HG03159 (cell line): ENCODE measurements around the gene NT5C1A.

ENCODE experiments used
- ATAC-seq: cut with Tn5 transposase; IDR thresholded peaks from one replicate; pipeline ENCODE4 v1.9.1; 2021; ENCODE audit warnings: mild to moderate bottlenecking, moderate library complexity; ENCODE audit not compliant: unreplicated experiment

The NT5C1A gene

DNA sequence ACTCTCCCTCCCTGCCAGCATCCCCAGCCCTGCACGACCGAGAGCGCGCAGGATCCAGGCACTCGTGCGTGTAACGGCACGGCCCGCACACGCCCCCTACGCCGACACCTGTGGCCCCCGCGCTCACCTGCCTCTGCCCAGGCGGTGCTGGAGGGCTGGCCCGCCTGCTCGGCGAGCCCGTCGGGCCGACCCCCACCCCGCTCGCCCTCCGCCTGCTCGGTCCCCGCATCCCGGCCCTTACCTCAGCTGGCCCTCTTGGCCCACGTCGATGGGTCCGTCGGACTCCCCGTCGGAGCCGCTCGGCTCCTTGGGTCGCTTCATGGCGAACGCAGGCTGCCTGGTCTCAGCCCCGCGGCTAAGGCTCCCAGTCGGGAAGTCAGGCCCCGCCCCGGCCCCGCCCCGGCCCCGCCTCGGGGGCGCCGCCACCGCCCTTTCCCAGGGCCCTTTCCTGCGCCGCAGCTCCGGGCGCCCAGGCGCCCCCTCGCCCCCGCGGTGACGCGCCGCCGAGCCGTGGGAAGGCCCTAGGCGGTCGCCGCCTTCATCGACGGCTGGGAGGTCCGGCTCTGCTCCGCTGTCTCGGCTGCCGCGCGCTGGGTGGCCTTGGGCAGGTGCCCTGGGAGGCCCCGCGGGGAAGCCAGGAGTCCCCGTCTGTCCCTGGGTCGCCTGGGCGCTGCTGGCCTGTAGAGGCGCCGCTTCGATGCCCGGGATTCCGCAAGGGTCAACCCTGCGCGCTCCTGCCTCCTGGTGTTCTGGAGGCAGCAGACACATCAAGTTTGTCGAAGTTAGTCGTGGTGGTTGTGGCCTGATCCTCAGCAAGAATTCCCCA, 32.4 kb downstream of the NT5C1A start, which contains the start of gene HEYL:
Gene HEYL, minus strand, starts transcription at position 339 of the 826 bp plus-strand sequence. Its CDS starts 18 bp downstream, at position 321.
- no peak for ATAC-seq

DNA sequence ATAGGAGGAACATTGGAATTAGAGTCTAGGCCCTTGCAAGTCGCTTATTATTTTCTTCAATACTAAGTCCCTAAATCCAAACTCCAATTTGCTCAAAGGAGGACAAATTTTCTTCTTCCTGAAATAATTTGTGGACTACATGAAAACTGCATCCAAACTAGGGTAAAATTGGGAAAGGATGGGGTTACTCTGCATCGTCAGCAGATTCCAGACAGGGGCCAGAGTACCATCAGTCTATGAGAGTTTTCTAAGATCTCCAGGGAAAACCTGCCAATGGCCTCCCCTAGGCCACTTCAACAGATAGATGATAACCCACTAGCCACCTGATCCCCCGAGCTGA, 33.0 kb downstream of the NT5C1A start:
- no peak for ATAC-seq

DNA sequence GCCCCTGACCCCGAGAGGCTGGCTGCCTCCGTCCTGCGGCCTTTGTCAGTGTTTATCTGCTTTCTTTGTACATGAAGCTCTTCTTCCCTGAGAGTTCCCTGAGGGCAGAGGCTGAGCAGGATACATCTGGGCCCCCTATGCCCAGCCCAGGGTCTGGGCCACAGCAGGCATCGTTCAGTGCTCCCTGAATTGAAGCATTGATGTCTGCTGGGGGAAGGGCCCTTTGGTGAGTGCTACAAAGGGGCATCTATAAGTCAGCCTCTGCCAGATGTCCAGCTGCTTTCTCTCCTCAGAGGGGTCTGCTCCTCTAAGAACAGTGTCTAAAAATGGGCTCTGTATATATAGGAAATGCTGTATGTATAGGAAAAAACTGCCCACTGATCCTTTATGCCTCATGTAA, 34.5 kb downstream of the NT5C1A start:
- no peak for ATAC-seq

DNA sequence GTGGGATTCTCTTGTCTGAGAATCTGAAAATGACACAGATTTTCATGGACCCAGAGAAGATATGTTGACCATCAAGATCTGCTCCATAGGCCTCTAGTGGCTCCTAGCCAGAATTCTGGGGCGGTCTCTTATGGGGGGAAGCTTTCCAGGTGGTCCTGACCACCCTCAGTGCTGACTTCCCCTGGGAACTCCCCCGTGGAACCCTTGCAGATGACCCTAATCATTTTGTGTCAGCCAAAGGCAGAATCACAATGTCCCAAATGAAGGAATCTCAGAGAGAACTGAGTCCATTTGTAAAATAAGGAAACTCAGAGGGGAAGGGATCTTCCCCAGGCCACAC, 36.1 kb downstream of the NT5C1A start:
- ATAC-seq: no peak

DNA sequence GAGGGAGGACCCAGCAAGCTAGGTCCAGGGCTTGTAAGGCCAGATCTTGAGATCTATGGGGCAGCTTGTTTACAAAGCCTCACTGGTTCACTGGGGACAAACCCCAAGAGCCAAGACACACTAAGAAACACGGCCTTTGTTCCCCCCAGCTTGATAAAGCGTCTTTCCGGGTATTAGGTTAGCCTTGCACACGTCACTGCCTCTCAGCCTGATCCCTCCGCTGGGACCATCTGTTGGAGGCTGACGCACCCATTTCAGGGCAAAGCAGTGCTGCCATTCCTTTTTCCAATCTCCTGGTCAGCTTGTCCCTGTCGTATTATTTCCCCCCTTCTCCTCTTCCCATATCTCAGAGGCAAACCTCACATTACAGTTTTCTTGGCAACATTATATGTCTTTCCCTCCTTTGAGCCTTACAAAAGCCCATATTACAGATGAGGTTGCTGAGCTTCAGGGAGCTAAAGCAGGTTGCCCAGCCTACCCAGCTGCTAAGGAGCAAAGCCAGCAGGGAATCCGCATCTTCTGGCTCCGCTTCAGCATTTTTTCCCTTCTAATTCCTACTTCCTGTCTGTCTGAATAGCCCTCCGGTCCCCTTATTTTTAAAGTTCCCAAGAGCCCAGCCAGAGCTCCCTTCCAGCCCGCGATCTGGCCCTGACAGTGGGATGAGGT, 36.6 kb downstream of the NT5C1A start:
- ATAC-seq: no peak

DNA sequence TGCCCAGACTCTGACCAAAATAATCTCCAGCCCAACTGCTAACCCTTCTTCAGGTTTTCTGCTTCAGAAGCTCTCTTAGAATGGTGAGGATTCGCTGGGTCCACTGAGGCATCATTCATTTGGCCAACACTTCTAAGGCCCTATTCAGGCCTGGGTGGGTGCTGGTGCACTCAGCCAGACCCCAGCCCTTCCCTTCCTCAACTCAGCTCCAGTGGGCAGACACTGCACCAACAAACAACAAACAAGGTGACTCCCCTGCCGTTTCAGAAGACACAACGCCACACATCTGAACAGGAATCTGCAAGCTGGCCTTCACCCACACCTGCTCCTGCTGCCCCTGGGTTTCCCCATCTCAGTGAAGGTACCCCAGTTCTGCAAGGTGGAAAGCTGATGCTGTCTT, 38.5 kb downstream of the NT5C1A start:
- no peak for ATAC-seq

DNA sequence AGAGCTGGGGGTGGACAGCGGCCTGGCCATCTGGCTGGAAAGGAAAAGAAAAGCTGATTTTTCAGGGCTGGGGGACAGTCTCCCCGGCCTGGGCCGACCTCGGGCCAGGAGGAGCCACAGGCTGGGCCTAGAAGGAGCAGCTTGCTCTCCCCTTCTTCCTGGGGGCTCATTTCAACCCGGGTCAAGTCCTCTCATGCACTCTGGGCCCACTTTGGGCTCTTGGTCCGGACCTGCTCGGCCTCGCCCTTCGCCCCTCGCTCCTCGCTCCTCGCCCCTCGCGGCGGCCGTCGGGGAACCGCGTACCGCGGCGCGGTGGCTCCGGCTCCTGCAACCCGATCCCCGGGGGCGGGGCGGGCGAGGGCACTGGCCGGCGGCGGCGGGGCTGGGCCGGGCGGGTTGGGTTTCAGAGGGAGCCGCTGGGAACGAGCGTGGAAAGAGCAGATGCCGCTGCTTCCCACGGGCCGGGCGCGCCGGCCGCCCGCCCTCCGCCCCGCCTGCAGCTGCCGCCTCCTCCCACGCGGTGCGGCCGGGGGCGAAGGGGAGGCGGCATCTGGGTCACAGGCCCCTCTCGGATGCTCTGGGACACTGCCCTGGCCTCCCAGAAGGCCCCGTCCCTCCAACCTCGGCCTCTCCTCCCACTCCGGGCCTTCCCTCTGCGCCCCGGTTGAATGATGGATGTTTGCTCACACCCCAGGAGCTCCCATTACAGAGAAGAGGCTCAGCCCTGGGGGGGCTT, 39.1 kb downstream of the NT5C1A start:
- no peak for ATAC-seq

DNA sequence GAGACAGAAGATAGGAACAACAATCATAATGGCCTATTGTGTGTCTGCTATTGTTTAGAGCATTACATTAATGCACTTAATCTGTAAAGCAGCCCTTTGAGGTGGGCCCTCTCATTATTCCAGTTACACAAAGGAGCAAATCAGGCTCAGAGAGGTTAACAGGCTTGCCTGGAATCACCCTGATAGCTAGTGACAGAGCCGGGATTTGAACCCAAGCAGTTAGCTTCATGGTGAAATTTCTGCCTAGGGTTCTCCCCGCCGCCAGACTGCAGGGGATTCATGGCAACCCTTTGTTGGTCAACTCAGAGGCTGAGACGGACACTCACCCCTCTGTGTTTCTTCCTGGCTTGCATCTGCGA, 39.6 kb downstream of the NT5C1A start:
- ATAC-seq: no peak

DNA sequence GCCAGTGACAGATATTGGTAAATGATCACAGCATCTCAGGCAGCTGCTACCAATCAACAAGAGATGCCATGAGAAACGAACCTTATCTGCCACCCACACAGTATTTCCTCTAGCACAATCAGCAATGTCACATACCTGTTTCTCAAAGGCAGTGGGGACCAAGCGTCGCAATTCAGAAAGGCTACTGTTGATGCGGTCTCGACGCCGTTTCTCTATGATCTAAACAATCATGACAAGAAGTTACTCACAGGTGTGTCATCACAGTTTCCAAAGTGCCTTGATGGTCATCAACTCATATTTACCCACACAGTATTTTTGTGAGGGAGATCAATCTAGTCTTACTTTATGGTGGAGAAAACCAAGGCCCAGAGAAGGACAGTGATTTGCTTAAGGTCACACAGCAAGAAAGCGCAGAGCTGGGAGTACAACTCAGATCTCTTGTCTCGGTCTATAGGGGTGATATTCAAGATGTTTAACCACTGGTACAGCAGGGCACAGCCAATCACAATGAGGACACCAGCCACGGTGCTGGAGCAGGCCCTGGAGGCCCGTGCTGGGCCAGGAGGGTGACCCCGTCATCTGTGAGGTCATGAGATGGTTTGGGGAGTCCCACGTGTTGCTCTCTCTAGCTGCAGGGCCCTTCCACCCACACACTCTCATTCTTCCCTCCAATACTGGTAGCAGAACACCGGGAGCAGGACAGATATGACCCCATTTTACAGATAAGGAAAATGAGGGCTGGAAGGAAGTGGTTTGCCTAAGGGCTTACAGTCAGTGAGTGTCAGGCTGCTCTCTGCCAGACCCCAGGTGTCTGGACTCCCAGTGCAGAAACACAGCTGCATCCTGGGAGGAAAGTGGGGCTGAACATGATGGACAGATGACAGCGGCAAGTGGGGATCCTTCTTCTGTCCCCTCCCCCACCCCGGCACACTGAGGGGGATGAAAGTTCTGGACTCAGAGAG, 40.3 kb downstream of the NT5C1A start:
- ATAC-seq: no peak

DNA sequence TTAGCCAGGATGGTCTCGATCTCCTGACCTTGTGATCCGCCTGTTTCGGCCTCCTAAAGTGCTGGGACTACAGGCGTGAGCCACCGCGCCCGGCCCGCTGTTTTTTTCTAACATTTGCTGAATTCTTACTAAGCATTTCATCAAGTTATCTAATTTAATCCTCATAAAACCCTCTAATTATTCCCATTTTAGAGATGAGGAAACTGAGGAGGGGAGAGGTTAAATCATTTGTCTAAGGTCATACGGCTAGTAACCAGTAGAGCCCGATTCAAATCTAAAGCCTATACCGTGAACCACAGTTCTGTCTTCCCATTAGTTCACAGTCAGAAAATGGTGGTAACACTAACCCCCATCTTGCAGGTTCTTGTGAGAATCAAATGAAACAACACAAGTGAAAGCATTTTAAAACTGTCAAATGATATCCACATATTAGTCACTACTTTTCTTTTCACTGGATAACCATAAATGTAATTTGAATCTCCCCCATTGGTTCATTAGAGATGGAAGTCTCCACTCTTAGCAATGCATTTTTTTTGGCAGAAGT, 43.0 kb downstream of the NT5C1A start:
- no peak for ATAC-seq

DNA sequence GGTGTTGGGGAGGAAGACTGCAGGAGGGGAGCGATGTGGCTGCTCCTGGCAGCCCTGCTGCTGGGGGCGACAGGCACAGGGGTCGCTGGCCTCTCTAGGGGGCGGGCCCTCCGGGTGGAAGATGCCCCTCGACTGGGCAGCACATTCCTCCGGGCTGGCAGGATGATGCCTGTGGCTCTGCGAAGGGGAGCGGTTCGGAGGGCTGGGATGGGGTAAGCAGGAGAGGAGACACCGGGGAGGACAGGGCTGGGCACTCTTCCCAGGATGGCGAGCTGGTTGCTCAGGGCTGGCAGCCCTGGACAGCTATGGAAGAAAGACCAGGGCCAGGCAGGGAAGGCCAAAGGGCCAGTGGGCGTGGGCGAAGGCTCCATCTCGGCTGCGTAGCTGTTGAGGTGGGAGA, 45.3 kb downstream of the NT5C1A start:
- ATAC-seq: no peak

DNA sequence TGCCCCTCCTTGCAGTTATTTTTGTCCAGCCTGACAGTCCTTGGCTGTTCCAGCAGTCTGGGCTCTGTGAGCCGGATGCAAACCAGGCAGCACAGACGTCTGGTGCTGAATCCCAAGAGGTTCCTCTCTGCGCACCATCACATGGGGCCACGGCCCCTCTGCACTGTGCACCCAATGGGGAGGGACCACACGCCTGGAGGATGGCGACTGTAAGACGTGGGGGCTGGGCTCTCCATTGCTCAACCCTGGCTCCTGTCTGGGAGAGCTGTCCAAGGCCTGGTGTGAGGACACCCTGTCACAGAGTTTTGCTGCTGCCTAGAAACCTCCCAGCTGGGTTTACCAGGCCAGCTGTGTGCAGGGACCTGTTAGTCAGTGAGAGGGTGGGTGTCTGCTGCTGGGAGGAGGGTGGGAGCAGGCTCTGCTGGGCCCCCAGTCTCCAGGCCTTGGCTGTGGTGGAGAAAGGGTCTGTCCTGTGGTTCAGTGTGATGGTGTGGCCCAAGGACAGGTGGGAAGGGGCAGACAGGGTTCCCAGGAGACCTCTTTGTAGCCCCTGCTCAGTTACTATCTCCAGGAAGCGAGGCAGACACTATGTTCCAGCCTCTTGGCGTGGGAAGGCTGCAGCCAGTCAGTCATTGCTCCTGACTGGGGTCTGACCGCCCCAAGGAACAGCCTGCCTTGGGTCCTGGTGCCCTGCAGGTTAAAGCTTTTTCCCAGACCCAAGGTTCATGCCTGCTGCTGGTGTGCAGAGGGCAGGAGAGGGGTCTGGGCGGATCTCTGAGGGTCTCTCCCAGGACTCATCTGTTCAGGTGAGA, 46.2 kb downstream of the NT5C1A start:
- no peak for ATAC-seq

DNA sequence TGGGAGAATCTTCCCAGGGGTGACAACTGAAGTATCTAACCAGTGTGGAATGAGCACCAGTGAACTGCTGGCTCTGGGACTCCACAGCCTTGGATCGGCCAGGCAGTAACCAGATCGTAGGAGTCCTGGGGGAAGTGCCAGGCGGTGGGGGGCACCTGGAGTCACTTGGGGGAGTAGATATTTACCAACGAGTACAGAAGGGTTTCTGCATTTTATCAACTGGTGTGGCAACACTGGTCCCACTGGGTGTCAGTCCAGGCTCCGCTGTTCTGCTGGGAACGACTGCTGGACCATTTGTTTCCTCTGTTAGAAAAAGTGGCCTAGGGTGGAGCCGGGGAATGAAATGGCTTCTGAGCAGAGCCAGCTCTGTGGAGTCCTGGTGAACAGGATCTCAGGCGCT, 46.9 kb downstream of the NT5C1A start:
- no peak for ATAC-seq

DNA sequence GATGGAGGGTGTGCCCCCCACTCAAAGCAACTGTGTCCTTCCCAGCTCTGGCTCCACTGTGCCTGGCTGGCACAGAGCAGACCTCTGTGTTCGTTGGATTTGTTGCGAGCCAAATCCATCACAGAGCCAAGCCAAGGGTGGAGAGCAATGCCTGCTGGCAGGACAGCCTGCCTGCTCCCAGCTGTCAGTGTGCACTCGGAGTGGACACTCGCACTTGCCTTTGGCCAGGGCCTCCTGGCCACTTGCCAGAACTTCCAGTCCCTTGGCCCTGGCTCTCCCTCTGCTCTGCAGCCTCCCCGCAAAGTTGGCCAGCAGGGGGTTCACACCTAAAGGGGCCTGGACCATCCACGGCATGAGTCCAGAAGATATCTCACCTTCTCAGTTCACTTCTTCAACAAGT, 48.9 kb downstream of the NT5C1A start:
- ATAC-seq: no peak

DNA sequence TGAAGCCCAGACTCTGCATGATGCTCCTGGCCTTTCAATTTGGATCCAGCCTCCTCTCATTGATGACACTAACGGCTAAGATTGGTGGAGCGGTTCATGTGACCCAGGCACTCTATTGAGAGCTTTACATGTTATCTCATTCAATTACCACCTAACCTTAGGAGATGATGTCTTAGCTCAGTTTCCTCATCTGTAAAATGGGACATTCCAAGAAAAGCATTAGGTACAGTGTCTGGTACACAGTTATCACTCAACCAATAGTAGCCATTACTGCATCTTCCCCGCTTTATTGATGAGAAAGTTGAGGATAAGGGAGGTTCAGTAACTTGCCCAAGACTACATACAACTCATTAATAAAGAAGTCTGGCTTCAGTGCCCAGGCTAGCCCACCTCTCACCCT, 49.5 kb downstream of the NT5C1A start:
- ATAC-seq: no peak

DNA sequence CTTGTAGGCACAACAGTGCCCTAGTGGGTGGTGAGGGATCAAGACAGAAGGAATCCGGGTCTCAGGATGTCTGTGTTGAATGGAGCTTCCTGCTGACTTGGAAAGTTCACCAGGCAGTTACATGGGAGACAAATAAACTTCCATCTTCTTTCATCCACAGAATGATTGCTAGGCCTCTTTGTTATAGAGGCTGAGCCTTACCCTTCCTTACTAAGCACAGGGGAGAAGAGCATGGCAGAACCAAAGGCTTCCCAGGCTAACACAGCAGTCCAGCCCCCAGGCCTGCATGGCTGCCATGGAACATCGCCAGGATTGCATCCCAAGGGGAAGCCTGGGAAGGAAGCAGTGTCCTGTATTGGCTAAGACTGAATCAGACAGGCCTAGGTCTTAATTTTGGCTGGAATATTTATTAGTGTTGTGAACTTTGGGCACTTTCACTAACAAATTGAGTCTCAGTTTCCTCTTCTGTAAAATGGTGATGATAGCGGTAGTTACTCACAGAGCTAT, 51.2 kb downstream of the NT5C1A start:
- no peak for ATAC-seq

DNA sequence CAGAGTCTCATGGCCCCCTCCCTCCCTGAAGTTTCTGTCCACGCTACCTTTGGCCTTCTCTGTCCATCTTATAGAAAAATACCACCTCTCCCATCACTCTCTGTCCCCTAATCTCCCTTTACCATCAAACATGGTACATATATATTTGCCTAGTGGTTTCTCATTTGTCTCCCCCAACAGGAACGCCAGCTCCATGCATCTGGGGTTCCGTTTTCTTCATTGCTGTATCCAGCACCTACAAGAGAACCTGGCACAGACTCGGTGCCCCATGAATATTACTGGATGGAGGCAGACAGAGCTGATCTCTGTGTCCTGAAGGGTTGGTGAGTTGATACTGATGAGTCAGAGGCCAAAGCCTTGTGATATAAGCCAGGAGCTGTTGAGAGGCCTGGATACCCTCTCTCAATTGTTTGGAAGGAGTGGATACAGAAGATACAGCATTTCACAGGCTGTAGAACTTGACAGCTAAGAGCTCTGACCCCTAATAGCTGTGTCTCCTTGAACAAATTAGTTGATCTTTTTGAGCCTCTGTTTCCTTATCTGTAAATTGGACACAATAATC, 54.3 kb downstream of the NT5C1A start:
- no peak for ATAC-seq

DNA sequence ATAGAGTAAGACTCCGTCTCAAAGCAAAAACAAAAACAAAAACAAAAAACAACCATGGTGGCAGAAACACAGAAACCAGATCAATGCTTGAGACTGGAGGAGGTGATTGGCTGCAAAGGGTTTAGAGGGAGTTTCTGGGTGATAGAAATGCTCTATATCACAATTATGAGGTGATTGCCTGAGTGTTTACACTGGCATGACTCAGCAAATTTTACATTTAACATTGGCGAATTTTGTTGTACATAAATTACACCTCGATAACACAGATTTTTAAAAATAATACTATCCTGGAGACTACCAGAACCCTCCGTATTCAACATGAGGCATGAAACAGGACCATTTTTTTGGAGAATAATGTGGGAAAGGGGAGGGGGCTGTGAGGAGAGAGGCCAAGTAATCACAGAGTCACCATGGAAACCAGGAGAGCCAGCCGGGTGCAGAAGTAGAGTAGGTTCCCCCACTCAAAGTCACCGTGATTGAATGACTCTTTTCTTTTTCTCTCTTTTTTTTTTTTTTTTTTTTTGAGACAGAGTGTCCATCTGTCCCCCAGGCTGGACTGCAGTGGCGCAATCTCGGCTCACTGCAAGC, 56.7 kb downstream of the NT5C1A start:
- ATAC-seq: no peak

DNA sequence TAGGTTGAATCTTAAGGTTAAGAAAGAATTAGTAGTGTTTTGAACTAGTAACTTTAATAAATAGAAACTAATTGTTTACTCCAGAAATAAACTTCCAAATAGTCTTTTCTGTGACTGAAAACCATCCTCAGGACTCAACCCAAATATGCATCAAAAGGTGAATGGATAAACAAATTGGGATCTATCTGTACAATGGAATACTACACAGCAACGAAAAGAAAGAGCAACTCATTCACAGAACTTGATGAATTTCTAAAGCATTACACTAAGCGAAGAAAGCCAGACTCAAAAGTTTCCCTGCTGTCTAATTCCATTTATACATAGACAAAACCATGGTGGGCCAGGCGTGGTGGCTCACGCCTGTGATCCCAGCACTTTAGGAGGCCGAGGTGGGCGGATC, 57.4 kb downstream of the NT5C1A start:
- no peak for ATAC-seq
